CD4-positive, CD25-positive, alpha-beta regulatory T cell (primary cell): ENCODE results near the gene LRRC75A. TPM values are rescaled to one million over a fixed set of nuclear protein-coding genes. Genes with fewer than 3 reads are reported as not detected.

Source experiments
- ATAC-seq, 2 donors: fragments of 150-1000 bp; cut with Tn5 transposase; one replicate each; pipeline ENCODE4 v1.10.0; 2021; ENCODE audit warnings: low read depth in 2 of 2, moderate number of reproducible peaks in 2 of 2, moderate library complexity in 1 of 2
- DNase-seq, 3 donors: peaks; one replicate each; pipeline versions ENCODE4 v3.0.0 to v3.0.0-alpha.2; 2012 to 2022; ENCODE audit warnings: mixed read lengths in 1 of 3
- H3K27ac ChIP-seq: one replicate; pipeline ENCODE4 v1.7.0; 2013; ENCODE audit warnings: mild to moderate bottlenecking, low read length; ENCODE audit not compliant: insufficient read depth, poor library complexity, severe bottlenecking
- H3K27me3 ChIP-seq: one replicate; pipeline ENCODE4 v1.7.0; 2013; ENCODE audit warnings: low read length; ENCODE audit not compliant: control insufficient read depth, insufficient read depth
- H3K36me3 ChIP-seq: one replicate; pipeline ENCODE4 v1.7.0; 2013; ENCODE audit warnings: mild to moderate bottlenecking, low read length, moderate library complexity; ENCODE audit not compliant: control insufficient read depth, insufficient read depth
- H3K4me1 ChIP-seq: 2 replicates; pipeline ENCODE4 v1.7.0; 2013; ENCODE audit warnings: mild to moderate bottlenecking, low read length; ENCODE audit not compliant: insufficient read depth, control insufficient read depth, poor library complexity, severe bottlenecking
- H3K4me3 ChIP-seq: one replicate; pipeline ENCODE4 v1.7.0; 2013; ENCODE audit warnings: low read depth, mild to moderate bottlenecking, low read length, moderate library complexity
- H3K9me3 ChIP-seq, 2 experiments: 1 replicate in 1 of 2; 2 replicates in 1 of 2; pipeline ENCODE4 v1.7.0; 2013; ENCODE audit warnings: low read length in 2 of 2, mild to moderate bottlenecking in 1 of 2, moderate library complexity in 1 of 2; ENCODE audit not compliant: control insufficient read depth in 2 of 2
- H3K27ac Mint-ChIP-seq, 3 donors: one replicate each; pipeline ENCODE4 v1.8.0; 2020 to 2022; ENCODE audit warnings: mild to moderate bottlenecking in 3 of 3, mixed read lengths in 3 of 3, moderate library complexity in 2 of 3
- H3K27me3 Mint-ChIP-seq: one replicate; pipeline ENCODE4 v1.8.0; 2022; ENCODE audit warnings: mild to moderate bottlenecking, mixed read lengths
- H3K36me3 Mint-ChIP-seq: one replicate; pipeline ENCODE4 v1.8.0; 2020; ENCODE audit warnings: mixed read lengths
- H3K4me1 Mint-ChIP-seq, 4 donors: one replicate each; pipeline ENCODE4 v1.8.0; 2020 to 2022; ENCODE audit warnings: mixed read lengths in 4 of 4, mild to moderate bottlenecking in 1 of 4
- H3K4me3 Mint-ChIP-seq, 4 donors: one replicate each; pipeline ENCODE4 v1.8.0; 2020 to 2022; ENCODE audit warnings: mild to moderate bottlenecking in 4 of 4, mixed read lengths in 4 of 4, moderate library complexity in 3 of 4
- H3K9me3 Mint-ChIP-seq, 7 donors: one replicate each; pipeline ENCODE4 v1.8.0; 2020 to 2022; ENCODE audit warnings: mixed read lengths in 7 of 7, mild to moderate bottlenecking in 3 of 7, moderate library complexity in 2 of 7
- polyA plus RNA-seq, 4 donors: library from polyadenylated mRNA; unstranded; fragments of 300-500 nt; fragmentation: Illumina TruSeq; gene quantifications; one replicate each; pipeline ENCODE4 v1.2.3, GENCODE V29; 2021
- total RNA-seq: library from RNA; stranded (reverse); gene quantifications from one replicate; pipeline ENCODE4 v1.2.3, GENCODE V29; 2022

LRRC75A gene
- total and polyA plus RNA-seq, 5 donors from 2014 or later = 1.5 to 3.8 (median 1.7) TPM

- Histone ChIP-seq H3K9me3 (no peaks in the 10 kb centered on the region), H3K4me1 (no peaks in the 10 kb centered on the region), H3K4me3 (no peak overlapping the region), H3K27ac (no peak overlapping the region), H3K27me3 (no peaks in the 10 kb centered on the region), H3K36me3 (no peaks in the 10 kb centered on the region)
- Mint-ChIP-seq H3K27ac (no peak overlapping the region), H3K4me1 (no peaks in the 10 kb centered on the region), H3K4me3 (no peak overlapping the region), H3K27me3 (peaks cover 28% of the 10 kb centered on the region), H3K9me3 (no peaks in the 10 kb centered on the region), H3K36me3 (no peaks in the 10 kb centered on the region)
- no peak for ATAC-seq
- no peak for DNase-seq
Measured at GRCh38 chr17:16506188-16506587, 14.2 kb upstream of the LRRC75A start.

GRCh38 chr17:16504984-16505383 lies 13.0 kb upstream of the LRRC75A start:
- no peak for ATAC-seq
- Histone ChIP-seq H3K36me3 (no peaks in the 10 kb centered on the region), H3K4me1 (no peaks in the 10 kb centered on the region), H3K27me3 (no peaks in the 10 kb centered on the region), H3K4me3 (no peak overlapping the region), H3K27ac (no peak overlapping the region), H3K9me3 (no peaks in the 10 kb centered on the region)
- no peak overlapping the region for H3K4me3 Mint-ChIP-seq
- H3K9me3 Mint-ChIP-seq = no peaks in the 10 kb centered on the region
- H3K27ac Mint-ChIP-seq = peak overlapping the region in 1 of 3 donors; percentile 22
- peaks cover 24% of the 10 kb centered on the region for H3K27me3 Mint-ChIP-seq
- H3K36me3 Mint-ChIP-seq = no peaks in the 10 kb centered on the region
- DNase-seq = no peak
- no peaks in the 10 kb centered on the region for H3K4me1 Mint-ChIP-seq

- H3K4me3 ChIP-seq = no peak overlapping the region
- H3K27ac ChIP-seq = no peak overlapping the region
- DNase-seq (no peak), ATAC-seq (no peak)
- H3K27ac Mint-ChIP-seq = no peak overlapping the region
- peaks cover 0 to 4% (median 0%) of the 10 kb centered on the region in 7 donors for H3K9me3 Mint-ChIP-seq
- no peak overlapping the region for H3K4me3 Mint-ChIP-seq
- no peaks in the 10 kb centered on the region for H3K9me3 ChIP-seq
- H3K27me3 Mint-ChIP-seq = peaks cover 18% of the 10 kb centered on the region
- H3K4me1 ChIP-seq = no peaks in the 10 kb centered on the region
- no peaks in the 10 kb centered on the region for H3K36me3 ChIP-seq
- H3K36me3 Mint-ChIP-seq = no peaks in the 10 kb centered on the region
- peaks cover 0 to 5% (median 2%) of the 10 kb centered on the region in 4 donors for H3K4me1 Mint-ChIP-seq
- peaks cover 5% of the 10 kb centered on the region for H3K27me3 ChIP-seq
Measured at GRCh38 chr17:16496820-16497489, 5.0 kb upstream of the LRRC75A start.

- peaks cover 18% of the 10 kb centered on the region for H3K27me3 Mint-ChIP-seq
Measured at GRCh38 chr17:16495980-16496819, 4.2 kb upstream of the LRRC75A start.

GRCh38 chr17:16495561-16495960 lies 3.6 kb upstream of the LRRC75A start:
- Histone ChIP-seq H3K27ac (no peak overlapping the region), H3K4me1 (peaks cover 9% of the 10 kb centered on the region), H3K27me3 (peaks cover 5% of the 10 kb centered on the region), H3K36me3 (no peaks in the 10 kb centered on the region), H3K4me3 (no peak overlapping the region), H3K9me3 (no peaks in the 10 kb centered on the region)
- peaks cover 18% of the 10 kb centered on the region for H3K27me3 Mint-ChIP-seq
- H3K36me3 Mint-ChIP-seq = no peaks in the 10 kb centered on the region
- peak overlapping the region in 1 of 4 donors; percentile 50 for H3K4me3 Mint-ChIP-seq
- ATAC-seq = no peak
- DNase-seq = no peak
- no peak overlapping the region for H3K27ac Mint-ChIP-seq
- H3K9me3 Mint-ChIP-seq = peaks cover 0 to 6% (median 0%) of the 10 kb centered on the region in 7 donors
- peaks cover 0 to 10% (median 2%) of the 10 kb centered on the region in 4 donors for H3K4me1 Mint-ChIP-seq

More at GRCh38 chr17:16495980-16496819, 4.2 kb upstream of the LRRC75A start:
- Mint-ChIP-seq H3K36me3 (no peaks in the 10 kb centered on the region), H3K4me3 (peak overlapping the region in 1 of 4 donors; percentile 50), H3K9me3 (peaks cover 0 to 4% (median 0%) of the 10 kb centered on the region in 7 donors), H3K4me1 (peaks cover 0 to 5% (median 2%) of the 10 kb centered on the region in 4 donors), H3K27ac (no peak overlapping the region)
- Histone ChIP-seq H3K36me3 (no peaks in the 10 kb centered on the region), H3K27ac (no peak overlapping the region), H3K27me3 (peaks cover 5% of the 10 kb centered on the region), H3K4me1 (peaks cover 3% of the 10 kb centered on the region), H3K4me3 (no peak overlapping the region), H3K9me3 (no peaks in the 10 kb centered on the region)
- DNase-seq (no peak), ATAC-seq (no peak)

- Mint-ChIP-seq H3K4me3 (peak overlapping the region in 2 of 4 donors; percentile 59 to 78), H3K27ac (no peak overlapping the region), H3K36me3 (no peaks in the 10 kb centered on the region), H3K4me1 (peaks cover 0 to 15% (median 8%) of the 10 kb centered on the region in 4 donors), H3K27me3 (peaks cover 18% of the 10 kb centered on the region), H3K9me3 (peaks cover 0 to 7% (median 0%) of the 10 kb centered on the region in 7 donors)
- DNase-seq = no peak
- Histone ChIP-seq H3K27ac (no peak overlapping the region), H3K4me1 (peaks cover 13% of the 10 kb centered on the region), H3K9me3 (no peaks in the 10 kb centered on the region), H3K4me3 (no peak overlapping the region), H3K36me3 (no peaks in the 10 kb centered on the region), H3K27me3 (peaks cover 5% of the 10 kb centered on the region)
- no peak for ATAC-seq
Measured at GRCh38 chr17:16494059-16494458, 2.1 kb upstream of the LRRC75A start.

- Histone ChIP-seq H3K27ac (no peak overlapping the region), H3K4me1 (peaks cover 13% of the 10 kb centered on the region), H3K9me3 (no peaks in the 10 kb centered on the region), H3K27me3 (peaks cover 4% of the 10 kb centered on the region), H3K4me3 (no peak overlapping the region), H3K36me3 (no peaks in the 10 kb centered on the region)
- H3K27ac Mint-ChIP-seq = no peak overlapping the region
- DNase-seq (no peak), ATAC-seq (no peak)
- peaks cover 0 to 15% (median 8%) of the 10 kb centered on the region in 4 donors for H3K4me1 Mint-ChIP-seq
- peak overlapping the region; percentile 59 to 85 (median 82) for H3K4me3 Mint-ChIP-seq
- H3K9me3 Mint-ChIP-seq = peaks cover 0 to 7% (median 0%) of the 10 kb centered on the region in 7 donors
- no peaks in the 10 kb centered on the region for H3K36me3 Mint-ChIP-seq
- peaks cover 18% of the 10 kb centered on the region for H3K27me3 Mint-ChIP-seq
Measured at GRCh38 chr17:16493531-16494046, 1.6 kb upstream of the LRRC75A start.
